IMR-90 (cell line): ENCODE data around the gene ABCC5. TPM values are rescaled to one million over a fixed set of nuclear protein-coding genes. Genes with fewer than 3 reads are reported as not detected.

Experiments used
- ATAC-seq: fragments of 200-7000 bp; cut with Tn5 transposase; 2 replicates; pipeline ENCODE4 v1.9.1; 2020; ENCODE audit warnings: low read depth, mild to moderate bottlenecking, moderate library complexity
- BruUV-seq: library from RNA; stranded (reverse); fragments of 400-500 nt; replicated peaks from 2 replicates; lab custom pipeline; 2021; lab: Mats Ljungman, UMichigan
- CTCF ChIA-PET: fragments of 300-600 bp; formaldehyde crosslinking; extraction: SDS; loops from one replicate; lab custom pipeline; 2021; ENCODE audit warnings: antibody characterized with exemption; lab: Yijun Ruan, JAX
- POLR2A ChIA-PET: fragments of 300-600 bp; sonication (Branson Sonifier 250); formaldehyde crosslinking; loops from one replicate; lab custom pipeline; 2022; ENCODE audit warnings: antibody characterized with exemption; ENCODE audit not compliant: unreplicated experiment; lab: Charles Lee
- DNase-seq: peaks from one replicate; pipeline ENCODE4 v3.0.0; 2013
- H2AFZ ChIP-seq: replicated peaks from 2 replicates; pipeline ENCODE3; 2013; ENCODE audit warnings: low read length, mild to moderate bottlenecking; ENCODE audit not compliant: poor library complexity
- H2AK5ac ChIP-seq: 2 replicates; pipeline ENCODE4 v1.6.1; 2013; ENCODE audit warnings: low read depth, low read length, inconsistent platforms
- H2AK9ac ChIP-seq: replicated peaks from 2 replicates; pipeline ENCODE3; 2013; ENCODE audit warnings: mild to moderate bottlenecking, low read depth, low read length, moderate library complexity; ENCODE audit not compliant: poor library complexity
- H2BK120ac ChIP-seq: 2 replicates; pipeline ENCODE4 v1.6.1; 2013; ENCODE audit warnings: low read depth, low read length, inconsistent platforms
- H2BK15ac ChIP-seq: 3 replicates; pipeline ENCODE4 v1.6.1; 2013; ENCODE audit warnings: low read depth, low read length, inconsistent platforms
- H2BK20ac ChIP-seq: 2 replicates; pipeline ENCODE4 v1.6.1; 2013; ENCODE audit warnings: low read depth, mild to moderate bottlenecking, inconsistent platforms, low read length, moderate library complexity
- H2BK5ac ChIP-seq: 2 replicates; pipeline ENCODE4 v1.6.1; 2013; ENCODE audit warnings: mild to moderate bottlenecking, low read depth, low read length, inconsistent platforms; ENCODE audit not compliant: poor library complexity, severe bottlenecking
- H3K14ac ChIP-seq: replicated peaks from 2 replicates; pipeline ENCODE4 v1.6.1; 2013; ENCODE audit warnings: low read depth, low read length, inconsistent platforms
- H3K18ac ChIP-seq: 2 replicates; pipeline ENCODE4 v1.6.1; 2013; ENCODE audit warnings: low read depth, low read length, control low read depth
- H3K23ac ChIP-seq: 2 replicates; pipeline ENCODE4 v1.6.1; 2013; ENCODE audit warnings: low read depth, low read length, inconsistent platforms
- H3K27ac ChIP-seq: 2 replicates; pipeline ENCODE4 v1.5.1; 2013; ENCODE audit warnings: mild to moderate bottlenecking, control low read depth, low read length; ENCODE audit not compliant: insufficient read depth
- H3K27me3 ChIP-seq: 2 replicates; pipeline ENCODE4 v1.6.1; 2013; ENCODE audit warnings: low read length; ENCODE audit not compliant: control insufficient read depth, insufficient read depth
- H3K36me3 ChIP-seq: 2 replicates; pipeline ENCODE4 v1.6.1; 2013; ENCODE audit warnings: low read length, mixed read lengths; ENCODE audit not compliant: control insufficient read depth, insufficient read depth
- H3K4ac ChIP-seq: 2 replicates; pipeline ENCODE4 v1.6.1; 2013; ENCODE audit warnings: low read depth, low read length, inconsistent platforms
- H3K4me1 ChIP-seq: 2 replicates; pipeline ENCODE4 v1.6.1; 2013; ENCODE audit warnings: low read length, mixed read lengths; ENCODE audit not compliant: control insufficient read depth, insufficient read depth
- H3K4me2 ChIP-seq: 2 replicates; pipeline ENCODE4 v1.6.1; 2013; ENCODE audit warnings: low read depth, mild to moderate bottlenecking, control low read depth, low read length, moderate library complexity
- H3K4me3 ChIP-seq: 2 replicates; pipeline ENCODE4 v1.5.1; 2013; ENCODE audit warnings: low read depth, mild to moderate bottlenecking, control low read depth, low read length, moderate library complexity; ENCODE audit not compliant: insufficient read depth
- H3K56ac ChIP-seq: 2 replicates; pipeline ENCODE4 v1.6.1; 2013; ENCODE audit warnings: low read length, inconsistent platforms; ENCODE audit not compliant: insufficient read depth; ENCODE audit errors: extremely low read depth
- H3K79me1 ChIP-seq, 2 experiments: 2 replicates each; pipeline ENCODE4 v1.6.1; 2013; ENCODE audit warnings: low read length in 2 of 2, inconsistent platforms in 1 of 2, low read depth in 1 of 2
- H3K9ac ChIP-seq: 2 replicates; pipeline ENCODE4 v1.6.1; 2013; ENCODE audit warnings: low read depth, low read length, control low read depth
- H3K9me1 ChIP-seq: 2 replicates; pipeline ENCODE4 v1.6.1; 2013; ENCODE audit warnings: low read length, inconsistent platforms; ENCODE audit not compliant: insufficient read depth
- H3K9me3 ChIP-seq: 2 replicates; pipeline ENCODE4 v1.6.1; 2013; ENCODE audit warnings: low read length; ENCODE audit not compliant: control insufficient read depth, insufficient read depth
- H4K20me1 ChIP-seq: 2 replicates; pipeline ENCODE4 v1.6.1; 2013; ENCODE audit warnings: low read length, inconsistent platforms; ENCODE audit not compliant: insufficient read depth
- H4K5ac ChIP-seq: 2 replicates; pipeline ENCODE4 v1.6.1; 2013; ENCODE audit warnings: mild to moderate bottlenecking, low read depth, low read length, control low read depth
- H4K8ac ChIP-seq, 2 experiments: 2 replicates each; pipeline ENCODE4 v1.6.1; 2013; ENCODE audit warnings: low read depth in 2 of 2, low read length in 2 of 2, control low read depth in 1 of 2, inconsistent platforms in 1 of 2
- H4K91ac ChIP-seq: 2 replicates; pipeline ENCODE4 v1.6.1; 2013; ENCODE audit warnings: low read depth, low read length, inconsistent platforms; ENCODE audit not compliant: insufficient read depth
- CEBPB ChIP-seq: IDR thresholded peaks from 2 replicates; pipeline ENCODE4 v1.6.1; 2012; ENCODE audit warnings: low read depth, low read length, improper control_type of control experiment
- CHD1 ChIP-seq: IDR thresholded peaks from 2 replicates; pipeline ENCODE4 v1.6.1; 2012; ENCODE audit warnings: low read depth, low read length, improper control_type of control experiment
- WGBS, 2 experiments: methylation state at CpG; one replicate each; pipeline versions ENCODE4 v1.1.5 to v1.1.7; 2013; ENCODE audit warnings: missing lambda C conversion rate in 2 of 2; ENCODE audit not compliant: insufficient read length in 1 of 2; ENCODE audit errors: extremely low coverage in 2 of 2; 5-methylcytosine and 5-hydroxymethylcytosine counted together
- dilution Hi-C: fragments of 300-500 bp; cut with HindIII; formaldehyde crosslinking; loops from one replicate; pipeline ENCODE4 v1.14.3; 2018; ENCODE audit warnings: low sequenced_read_pairs; ENCODE audit not compliant: unreplicated experiment
- in situ Hi-C: fragments of 300-500 bp; cut with MboI; formaldehyde crosslinking; loops from 3 replicates; pipeline ENCODE4 v1.14.3; 2019; ENCODE audit warnings: low sequenced_read_pairs, inconsistent platforms, mixed read lengths
- intact Hi-C: fragments of 100-400 bp; cut with micrococcal nuclease; formaldehyde crosslinking; loops from 2 replicates; pipeline ENCODE4 v1.10.0; 2022
- polyA plus RNA-seq, 3 experiments: library from polyadenylated mRNA; depleted of rRNA; stranded (reverse); fragments of >200 nt; gene quantifications; 2 replicates each; pipeline ENCODE4 v1.2.3, GENCODE V29; 2012; ENCODE audit warnings: low replicate concordance in 1 of 3
- total RNA-seq: library from RNA; depleted of rRNA; stranded (reverse); fragments of >200 nt; gene quantifications from 2 replicates; pipeline ENCODE4 v1.2.3, GENCODE V29; 2012

The ABCC5 gene
- total and polyA plus RNA-seq, 2 of the 4 experiments (the other 2 are of a cell fraction), result 8.4 to 17.7 TPM

DNA sequence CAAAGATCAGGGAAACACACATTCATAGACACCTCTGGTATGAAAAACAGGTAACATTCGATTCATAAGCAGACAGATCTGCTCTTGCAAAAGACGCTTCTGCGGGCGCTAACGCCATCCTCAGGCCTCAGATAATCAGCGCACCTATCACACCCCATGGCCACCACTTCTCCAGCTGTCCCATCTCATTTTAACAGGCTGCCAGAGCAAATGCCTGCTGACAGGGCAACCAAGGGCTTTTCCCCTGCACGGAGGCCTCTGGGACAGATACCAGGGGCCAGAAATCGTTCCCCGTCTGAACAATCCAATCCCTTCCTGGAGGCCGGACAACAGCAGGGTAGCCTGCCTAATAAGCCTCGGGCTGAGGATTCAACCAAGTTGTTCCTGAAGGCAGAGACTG lies 15.2 kb downstream of the ABCC5 start:
- Histone ChIP-seq H3K18ac (peak overlapping the region; percentile 79; the same call in 1 of the 2 replicates), H3K9me3 (no peaks in the 10 kb centered on the region), H2AFZ (no peak overlapping the region), H3K14ac (peak overlapping the region; percentile 52; the same call in 1 of the 2 replicates), H3K9me1 (peaks cover 26% of the 10 kb centered on the region), H2AK9ac (no peak overlapping the region), H2AK5ac (peak overlapping the region; percentile 89), H2BK5ac (no peak overlapping the region), H4K20me1 (no peaks in the 10 kb centered on the region), H3K27me3 (no peaks in the 10 kb centered on the region), H2BK15ac (peak overlapping the region; percentile 80; the same call in 2 of the 3 replicates), H3K4me1 (peaks cover 30% of the 10 kb centered on the region), H4K91ac (peak overlapping the region; percentile 86), H3K23ac (0 out of 2 replicates have a peak overlapping the region, but pooled peaks have one; percentile 63), H3K4me2 (no peak overlapping the region), H3K36me3 (no peaks in the 10 kb centered on the region), H3K79me1 (peaks cover 25 to 60% of the 10 kb centered on the region in 2 experiments), H3K4me3 (no peak overlapping the region), H4K8ac (peak overlapping the region; percentile 19 to 72; a peak in 2 of 4 replicates), H3K56ac (no peak overlapping the region), H4K5ac (peak overlapping the region; percentile 30), H3K27ac (peak overlapping the region; percentile 74; the same call in 1 of the 2 replicates), H3K4ac (peak overlapping the region; percentile 90), H2BK120ac (peak overlapping the region; percentile 96), H2BK20ac (peak overlapping the region; percentile 76), H3K9ac (no peak overlapping the region)
- POLR2A ChIA-PET, result no interaction called here
- DNase-seq (no peak), ATAC-seq (no peak)
- in situ Hi-C loops, result no loop called here
- dilution Hi-C loops, result no loop called here
- no TSS peak for BruUV-seq
- no peak for TF ChIP-seq CEBPB
- TF ChIP-seq CHD1, result no peak
- intact Hi-C loops, result no loop called here
- 86% methylated on average over 11 of the region's 11 CpGs; no CpG with 5 or more reads in 1 of the 2 experiments for WGBS, 2 experiments
- CTCF ChIA-PET, result no interaction called here
